Stimulated activated CD4-positive, alpha-beta T cell treated with anti-CD3 and anti-CD28 coated beads, Interleukin-12 subunit alpha, Interleukin-12 subunit beta, amount 100 ng/mL, for 24 hours (primary cell): ENCODE measurements around the gene CEBPA.

ENCODE experiments used
- DNase-seq, 2 experiments: peaks; one replicate each; pipeline ENCODE4 v3.0.0-alpha.2; 2020; ENCODE audit warnings: low read depth in 2 of 2

The CEBPA gene

DNA sequence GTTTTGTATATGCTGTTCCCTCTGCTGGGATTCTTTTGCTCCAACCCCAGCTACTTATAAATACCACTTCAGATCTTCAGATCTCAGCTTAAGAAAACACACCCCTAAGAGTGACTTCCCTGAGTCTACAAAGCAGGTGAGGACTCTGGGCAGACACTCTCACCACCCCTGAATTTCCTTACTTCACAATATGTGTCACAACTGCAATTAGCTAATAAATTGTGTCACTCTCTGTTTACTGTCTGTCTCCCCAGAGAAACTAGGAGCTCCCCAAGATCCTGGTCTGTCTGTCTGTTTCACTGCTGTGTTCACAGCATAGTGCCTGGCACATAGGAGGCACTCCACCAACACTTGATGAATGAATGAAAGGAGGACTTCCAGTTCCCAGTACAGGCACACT, 14.4 kb downstream of the CEBPA start:
- DNase-seq = no peak

DNA sequence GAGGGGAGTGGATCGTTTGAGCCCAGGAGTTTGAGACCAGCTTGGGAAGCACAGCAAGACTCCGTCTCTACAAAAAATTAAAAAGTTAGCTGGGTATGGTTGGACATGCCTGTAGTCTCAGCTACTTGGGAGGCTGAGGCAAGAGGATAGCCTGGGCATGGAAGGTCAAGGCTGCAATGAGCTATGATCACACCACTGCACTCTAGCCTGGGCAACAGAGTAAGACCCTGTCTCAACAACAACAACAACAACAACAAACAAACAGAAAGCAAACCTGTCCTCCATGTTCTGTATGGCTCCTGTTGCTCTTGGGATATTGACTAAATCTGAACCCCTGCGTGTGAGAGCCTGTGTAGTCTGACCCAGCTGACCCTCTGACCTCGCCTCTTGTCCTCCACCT, 14.9 kb downstream of the CEBPA start:
- DNase-seq = no peak

DNA sequence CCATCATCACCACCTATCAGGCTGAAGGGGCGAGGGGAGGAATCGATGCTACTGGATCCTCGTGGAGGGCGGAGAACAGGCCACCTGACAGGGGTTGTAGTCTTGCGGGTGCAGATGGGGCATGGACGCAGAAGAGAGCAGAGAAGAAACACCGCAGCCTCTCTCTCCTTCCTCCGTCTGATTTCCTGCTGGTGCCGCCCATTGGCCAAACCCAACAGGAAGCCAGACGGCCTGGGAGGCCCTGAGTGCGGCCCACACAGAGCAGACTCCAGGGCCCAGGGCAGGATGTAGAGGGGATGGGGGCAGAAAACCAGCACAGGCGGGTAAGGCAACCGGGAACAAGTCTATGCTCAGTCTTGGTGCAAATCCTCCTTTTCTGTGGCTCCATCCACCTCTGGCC, 15.4 kb downstream of the CEBPA start:
- no peak for DNase-seq

DNA sequence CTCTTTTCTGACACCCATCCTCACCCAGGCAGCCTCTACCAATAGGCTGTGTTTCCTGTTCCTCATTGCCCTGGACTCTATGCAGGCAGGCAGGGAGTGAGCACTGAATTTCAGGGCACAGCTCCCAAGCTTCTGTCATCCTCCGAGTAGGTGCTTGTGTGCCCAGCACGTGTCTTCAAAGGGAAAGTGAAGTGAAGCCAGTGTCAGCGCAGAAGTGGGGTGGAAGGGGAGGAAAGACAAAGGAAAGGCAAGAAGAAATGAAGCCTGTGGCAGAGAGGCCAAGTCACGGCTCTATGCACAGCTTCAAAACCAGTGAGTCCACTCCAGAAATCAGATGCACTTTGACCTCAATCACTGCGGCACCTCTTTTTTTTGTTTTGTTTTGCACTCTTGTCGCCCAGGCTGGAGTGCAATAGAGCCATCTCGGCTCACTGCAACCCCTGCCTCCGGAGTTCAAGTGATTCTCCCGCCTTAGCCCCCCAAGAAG, 16.9 kb downstream of the CEBPA start:
- DNase-seq = no peak

DNA sequence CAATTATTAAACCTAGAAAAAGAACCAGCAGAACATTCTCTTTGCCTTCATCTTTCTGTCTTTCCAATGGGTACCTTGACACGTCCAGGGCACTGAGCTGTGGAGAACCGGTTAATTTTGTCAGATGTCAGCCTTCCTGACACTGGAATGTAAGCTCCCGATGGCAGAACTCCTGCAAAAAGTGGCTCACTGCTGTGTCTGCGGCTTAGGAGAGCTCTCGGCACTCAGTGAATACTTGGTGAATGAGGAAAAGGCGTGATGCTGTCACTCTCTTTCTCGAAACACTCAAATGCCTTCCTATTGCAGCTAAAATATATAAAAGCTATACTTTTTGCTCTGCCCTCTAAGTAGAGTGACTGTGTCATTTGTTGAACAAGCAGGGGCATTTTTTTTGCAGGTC, 17.6 kb downstream of the CEBPA start:
- DNase-seq = no peak

DNA sequence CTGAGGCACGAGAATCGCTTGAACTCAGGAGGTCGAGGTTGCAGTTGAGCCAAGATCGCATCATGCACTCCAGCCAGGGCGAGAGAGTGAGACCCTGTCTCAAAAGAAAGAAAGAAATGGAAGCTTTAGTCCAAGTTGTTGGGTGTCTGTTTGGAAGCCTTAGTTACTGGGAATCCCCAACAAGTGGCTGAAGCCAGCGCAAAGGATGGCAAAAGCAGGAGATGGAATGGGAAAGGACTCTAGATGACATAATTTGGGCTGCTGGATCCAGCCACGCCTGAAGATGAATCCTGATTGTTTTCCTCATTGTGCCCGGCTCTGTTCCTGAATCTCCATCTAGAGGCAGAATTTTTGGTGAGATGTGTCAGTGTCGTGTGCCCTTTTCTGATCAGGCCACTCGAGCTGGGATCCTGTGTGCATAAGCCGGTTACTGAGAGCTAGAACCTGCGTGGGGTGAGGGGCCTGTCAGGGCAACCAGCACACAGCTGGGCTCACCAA, 18.1 kb downstream of the CEBPA start:
- DNase-seq = no peak

DNA sequence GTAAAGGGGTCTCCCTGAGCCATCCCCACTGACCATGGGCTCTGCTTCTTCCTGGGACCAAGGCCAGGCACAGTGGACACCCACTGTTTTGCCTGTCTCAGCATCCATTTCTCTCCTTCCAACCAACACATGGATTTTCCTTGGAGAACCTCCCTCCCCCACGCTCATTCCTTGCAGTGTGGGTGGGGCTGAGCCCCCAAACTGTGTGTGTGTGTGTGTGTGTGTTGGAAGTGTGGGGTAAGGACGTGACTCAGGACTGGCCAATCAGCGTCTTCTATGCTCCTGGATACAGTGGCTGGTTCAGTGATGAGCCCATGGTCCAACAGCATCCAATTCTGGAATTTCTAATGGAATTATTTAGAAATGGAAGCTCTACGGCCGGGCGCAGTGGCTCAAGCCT, 18.7 kb downstream of the CEBPA start:
- no peak for DNase-seq

DNA sequence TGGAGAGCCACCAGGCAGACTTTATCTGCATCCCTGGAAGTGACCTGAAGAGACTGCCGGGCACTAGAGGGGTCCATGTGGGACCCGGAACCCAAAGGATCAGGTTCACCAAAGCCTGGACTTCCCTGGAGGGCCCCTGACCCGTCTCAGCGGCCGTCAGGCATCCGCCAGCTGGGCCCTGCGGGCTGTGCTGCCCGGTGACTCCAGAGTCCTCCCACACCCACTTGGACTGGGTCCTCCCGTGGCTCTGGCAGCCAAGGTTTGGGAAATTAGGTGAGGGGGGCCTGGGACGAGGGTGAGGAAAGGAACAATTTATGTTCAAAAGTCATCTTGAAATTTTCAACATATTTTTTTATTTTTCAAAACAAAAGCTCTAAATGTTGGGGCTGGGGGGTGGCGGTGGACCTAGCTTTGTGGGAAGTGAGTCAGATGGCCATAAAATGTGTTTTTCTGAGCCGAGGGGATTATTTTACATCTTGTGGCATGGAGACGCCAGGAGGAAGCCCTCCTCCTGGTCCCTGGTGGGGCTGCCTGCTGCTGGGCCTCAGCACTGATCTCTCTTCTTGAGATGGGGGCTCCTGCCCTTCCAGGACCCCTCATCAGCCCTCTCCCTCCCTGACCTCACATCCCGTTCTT, 20.2 kb downstream of the CEBPA start:
- no peak for DNase-seq

DNA sequence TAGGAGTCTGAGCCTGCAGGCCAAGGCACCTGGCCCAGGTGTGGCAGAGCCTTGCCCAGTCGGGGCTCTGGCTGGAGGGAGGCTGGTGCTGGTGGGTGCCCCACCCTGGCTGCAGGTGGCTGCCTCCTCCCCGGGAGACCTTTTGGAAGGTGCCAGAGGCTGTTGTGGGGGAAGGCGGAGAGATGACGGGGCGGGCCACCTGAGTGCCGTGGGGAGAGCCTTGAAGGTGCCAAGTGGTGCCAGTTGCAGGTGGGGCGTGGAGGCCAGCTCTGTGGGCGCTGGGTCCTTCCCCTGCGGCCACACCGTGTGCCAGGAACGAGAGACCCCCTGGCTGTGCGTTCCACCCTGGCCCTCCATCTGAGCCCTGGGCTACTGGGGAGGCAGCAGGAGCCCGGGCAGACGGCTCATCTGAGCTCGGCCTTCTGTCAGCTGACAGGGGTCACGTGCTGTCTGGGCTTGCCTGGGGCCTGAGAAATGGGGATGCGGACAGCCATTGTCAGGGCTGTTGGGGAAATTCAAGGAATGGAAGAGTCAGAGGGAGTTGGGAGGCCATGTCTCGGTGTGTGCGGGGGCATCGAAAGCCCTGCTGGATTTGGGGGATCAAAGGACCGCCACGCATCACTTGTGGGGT, 20.9 kb downstream of the CEBPA start:
- no peak for DNase-seq

DNA sequence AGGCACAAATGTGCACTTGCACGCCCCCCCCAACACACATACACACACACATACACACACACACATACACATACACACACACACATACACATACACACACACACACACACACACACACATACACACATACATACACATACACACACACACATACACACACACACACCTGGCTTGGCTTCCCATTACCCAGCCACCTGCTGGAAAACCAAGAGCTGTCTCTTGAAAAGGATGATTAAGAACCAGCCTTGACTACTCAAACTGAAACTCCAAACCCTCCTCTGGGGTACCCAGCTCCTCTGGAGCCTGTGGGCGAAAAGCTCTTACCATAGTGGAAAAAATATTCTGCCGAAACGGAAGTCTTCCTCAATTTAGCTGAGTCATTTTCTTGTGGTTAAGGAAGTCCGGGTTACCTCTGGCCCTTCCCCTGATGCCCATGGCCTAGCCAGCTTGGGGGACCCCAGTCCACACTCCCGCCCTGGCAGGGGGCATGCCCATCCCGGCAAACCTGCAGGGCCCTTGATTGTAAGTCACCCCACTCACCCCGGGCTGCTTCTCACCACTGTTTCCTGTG, 21.9 kb downstream of the CEBPA start:
- peak in 1 of 2 experiments; percentile 46 for DNase-seq

DNA sequence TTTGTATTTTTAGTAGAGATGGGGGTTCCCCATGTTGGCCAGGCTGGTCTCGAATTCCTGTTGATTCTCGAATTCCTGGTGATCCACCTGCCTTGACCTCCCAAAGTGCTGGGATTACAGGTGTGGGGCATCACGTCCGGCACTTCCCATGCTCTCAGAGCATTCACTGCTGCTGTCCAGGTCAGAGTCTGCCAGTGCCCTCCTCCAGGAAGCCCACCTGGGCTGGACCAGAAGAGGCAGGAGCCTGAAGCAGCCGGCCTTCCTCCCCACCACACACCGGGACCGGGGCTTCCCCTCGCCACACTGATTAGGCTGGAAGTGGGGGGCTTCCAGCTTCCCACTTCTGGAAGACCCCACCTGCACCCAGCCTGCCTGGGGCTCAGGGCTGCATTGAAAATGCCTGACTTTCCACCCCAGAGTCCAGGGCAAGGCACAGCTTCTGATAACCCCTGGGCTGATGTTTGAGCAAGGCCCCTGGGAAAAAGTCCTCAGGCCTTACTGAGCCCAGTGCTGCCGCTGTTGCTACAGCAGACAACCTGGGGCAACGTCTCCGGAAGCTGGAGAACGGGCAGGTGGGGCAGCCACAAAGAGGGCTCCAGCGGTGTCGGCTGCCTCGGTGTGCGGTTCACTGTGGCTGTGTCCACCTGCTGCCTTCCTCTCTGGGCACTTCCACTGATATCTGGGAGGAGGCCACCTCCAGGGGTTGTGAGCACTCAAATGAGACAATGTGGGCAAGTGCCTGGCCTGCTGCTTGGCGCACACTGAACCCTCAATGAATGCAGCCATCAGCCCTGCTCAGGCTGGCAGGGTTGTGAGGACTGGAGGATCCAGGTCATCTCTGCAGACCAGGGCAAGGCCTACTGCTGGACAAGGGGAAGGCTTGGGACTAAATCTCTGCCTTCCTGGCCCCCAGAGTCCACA, 22.6 kb downstream of the CEBPA start:
- DNase-seq = no peak

DNA sequence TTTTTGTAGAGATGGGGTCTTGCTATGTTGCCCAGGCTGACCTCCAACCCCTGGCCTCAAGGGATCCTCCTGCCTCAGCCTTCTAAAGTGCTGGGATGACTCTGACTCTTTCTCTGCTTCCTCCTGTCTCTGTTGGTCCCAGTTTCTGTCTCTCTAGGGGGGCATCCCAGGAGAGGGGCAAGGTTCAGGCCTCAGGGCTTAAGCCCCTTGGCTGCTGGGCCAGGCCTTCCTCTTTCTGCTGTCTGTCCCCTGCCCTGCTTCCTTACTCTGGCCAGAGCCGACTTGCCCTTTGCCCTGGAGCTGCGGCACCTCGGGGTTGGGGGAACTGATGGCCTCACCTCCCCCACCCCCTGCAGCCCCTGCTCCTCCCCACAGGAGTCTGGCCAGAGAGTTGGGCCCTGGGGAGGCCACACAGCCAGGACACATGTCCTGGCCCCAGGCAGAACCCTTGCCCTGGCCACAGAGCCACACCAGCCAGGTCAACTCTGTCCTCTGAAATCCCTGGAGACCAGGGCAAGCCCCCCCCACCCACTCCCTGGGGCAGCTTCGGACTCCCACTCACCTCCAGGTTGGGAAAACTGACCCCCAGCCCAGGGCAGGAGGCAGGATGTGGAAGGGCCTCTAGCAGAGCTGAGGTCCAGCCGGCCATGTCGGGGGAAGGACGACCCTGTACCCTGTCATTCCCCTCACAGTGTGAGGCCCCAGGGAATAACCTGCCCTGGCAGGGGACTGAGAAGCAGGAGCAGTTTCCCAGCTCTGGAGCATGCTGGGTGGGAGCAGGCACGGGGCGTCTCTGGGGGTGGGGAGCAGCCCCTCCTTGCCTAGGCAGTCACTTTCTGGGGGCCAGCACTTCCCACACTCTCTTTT, 23.7 kb downstream of the CEBPA start:
- no peak for DNase-seq

DNA sequence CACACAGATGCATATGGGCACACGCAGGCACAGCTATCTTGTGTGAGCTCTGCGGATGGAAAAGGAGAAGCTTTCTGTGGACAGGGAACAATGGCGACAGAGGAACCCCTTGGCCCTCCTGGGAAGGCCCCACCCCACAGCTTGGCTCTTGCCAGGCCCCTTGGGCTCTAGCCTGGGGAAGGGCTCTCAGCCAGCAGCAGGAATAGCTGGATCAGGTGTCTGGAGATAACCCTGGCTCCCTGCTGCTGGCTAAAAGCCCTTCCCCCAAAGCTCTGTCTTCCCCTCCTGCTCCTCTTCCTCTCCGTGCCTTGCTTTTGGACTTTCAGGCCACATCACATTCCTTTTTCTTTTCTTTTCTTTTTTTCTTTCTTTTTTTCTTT, 24.3 kb downstream of the CEBPA start:
- DNase-seq = no peak

DNA sequence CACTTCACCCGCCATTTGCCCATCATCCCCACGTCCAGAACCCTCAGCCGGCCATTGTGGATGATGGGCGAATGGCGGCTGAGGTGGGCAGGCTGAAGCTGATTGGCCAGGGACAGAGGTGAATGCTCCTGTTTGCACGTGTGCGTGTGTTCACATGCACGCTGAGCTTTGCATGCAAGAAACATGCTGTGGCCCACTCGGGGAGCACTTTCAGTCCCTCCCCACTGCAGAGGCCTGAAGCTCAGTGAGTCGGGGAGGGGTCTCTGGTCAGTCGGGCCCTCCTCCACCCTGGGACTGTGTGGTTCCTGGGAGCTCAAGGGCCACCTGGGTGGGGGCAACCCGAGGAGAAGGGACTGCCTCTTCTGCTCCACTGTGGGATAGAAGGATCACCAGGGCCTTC, 24.9 kb downstream of the CEBPA start:
- DNase-seq = no peak

DNA sequence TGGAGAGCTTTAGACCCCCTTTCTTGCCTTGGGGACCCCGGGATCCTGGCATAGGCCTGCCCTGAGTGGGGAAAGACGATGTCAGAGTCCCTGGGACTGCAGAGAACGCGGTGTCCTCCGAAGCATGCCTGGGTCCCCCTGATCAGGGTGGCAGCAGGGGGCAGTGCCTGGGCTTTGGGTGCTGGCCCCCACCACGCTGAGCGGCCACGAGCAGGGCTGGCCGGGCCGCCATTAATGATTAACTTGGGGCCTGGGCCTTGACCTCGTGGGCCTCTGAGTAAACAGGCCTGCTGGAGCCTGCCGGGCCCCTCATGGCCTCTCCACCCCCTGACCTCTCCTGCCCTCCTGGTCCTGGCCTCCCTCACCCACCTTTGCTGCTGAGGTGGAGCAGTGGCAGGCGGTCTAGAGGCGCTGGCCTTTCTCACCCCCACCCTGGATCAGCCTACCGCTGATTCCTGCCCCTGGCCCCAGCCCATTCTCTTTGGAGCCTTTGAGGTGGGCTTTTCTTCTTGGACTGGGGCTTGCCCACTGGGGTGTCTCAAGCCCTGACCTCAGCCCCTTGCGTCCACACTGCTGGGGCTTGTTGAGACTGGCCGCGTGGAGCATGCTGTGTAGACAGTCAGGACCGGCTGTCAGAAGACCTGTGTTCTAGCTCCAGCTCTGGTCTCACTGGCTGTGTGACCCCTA, 26.3 kb downstream of the CEBPA start:
- no peak for DNase-seq

DNA sequence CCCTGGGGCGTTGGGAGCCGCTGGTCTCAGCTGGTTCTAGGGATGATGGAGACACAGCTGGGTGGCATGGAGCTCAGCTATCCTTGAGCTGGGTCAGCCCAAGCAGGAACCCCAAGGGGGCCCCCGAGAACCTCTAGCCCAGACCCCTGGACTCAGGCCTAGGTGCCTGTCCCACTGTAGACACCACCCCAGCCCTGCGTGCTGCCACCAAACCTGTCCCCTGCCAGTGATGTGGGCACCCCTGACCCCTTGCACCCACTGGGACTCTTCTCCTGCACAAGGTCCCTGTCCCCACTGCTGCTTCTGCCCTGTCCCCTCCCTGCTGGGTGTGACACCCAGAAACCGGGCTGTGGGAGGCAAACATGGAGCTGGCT, 26.8 kb downstream of the CEBPA start:
- no peak for DNase-seq

DNA sequence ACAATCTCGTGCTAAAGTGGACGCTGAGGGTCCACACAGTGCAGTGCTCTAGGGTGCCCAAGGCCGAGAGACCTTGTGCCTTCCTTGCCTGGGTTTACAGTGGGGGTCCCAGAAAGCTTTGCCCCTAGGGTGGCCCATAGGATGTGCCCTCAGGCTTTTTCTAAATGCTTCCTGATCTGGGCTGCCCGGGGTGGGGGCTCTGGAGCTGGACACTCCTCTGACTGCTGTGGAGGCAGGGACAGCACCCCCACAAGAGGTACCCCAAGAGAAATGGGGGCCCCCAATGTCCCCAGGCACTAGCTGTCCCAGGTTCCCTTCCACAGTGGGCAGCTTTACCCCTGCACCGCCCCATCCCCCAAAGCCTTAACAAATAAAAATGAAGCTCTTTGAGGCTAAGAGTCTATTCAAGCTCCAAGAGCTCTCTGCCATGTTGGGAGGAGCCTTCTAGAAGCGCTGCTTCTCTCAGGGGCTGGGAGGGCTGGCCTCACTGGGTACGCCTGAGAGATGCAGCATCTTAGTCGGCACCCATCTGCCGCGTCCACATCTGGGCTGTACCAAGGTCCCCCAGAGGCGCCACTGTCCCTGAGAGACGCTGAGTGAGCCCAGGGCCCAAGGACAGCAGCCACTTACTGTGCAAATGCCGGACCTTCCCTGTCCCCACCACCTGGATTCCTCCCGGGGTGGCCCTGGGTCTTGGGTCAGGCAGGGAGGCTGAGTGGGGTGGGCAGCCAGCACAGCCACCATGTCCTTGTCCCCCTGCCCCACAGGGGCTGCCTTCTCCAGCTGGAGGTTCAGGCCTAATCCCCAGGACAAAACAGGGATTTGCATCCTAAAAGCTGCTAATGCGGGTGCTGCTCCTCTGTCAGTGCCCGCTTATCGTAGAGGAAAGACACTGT, 27.4 kb downstream of the CEBPA start:
- DNase-seq = no peak

DNA sequence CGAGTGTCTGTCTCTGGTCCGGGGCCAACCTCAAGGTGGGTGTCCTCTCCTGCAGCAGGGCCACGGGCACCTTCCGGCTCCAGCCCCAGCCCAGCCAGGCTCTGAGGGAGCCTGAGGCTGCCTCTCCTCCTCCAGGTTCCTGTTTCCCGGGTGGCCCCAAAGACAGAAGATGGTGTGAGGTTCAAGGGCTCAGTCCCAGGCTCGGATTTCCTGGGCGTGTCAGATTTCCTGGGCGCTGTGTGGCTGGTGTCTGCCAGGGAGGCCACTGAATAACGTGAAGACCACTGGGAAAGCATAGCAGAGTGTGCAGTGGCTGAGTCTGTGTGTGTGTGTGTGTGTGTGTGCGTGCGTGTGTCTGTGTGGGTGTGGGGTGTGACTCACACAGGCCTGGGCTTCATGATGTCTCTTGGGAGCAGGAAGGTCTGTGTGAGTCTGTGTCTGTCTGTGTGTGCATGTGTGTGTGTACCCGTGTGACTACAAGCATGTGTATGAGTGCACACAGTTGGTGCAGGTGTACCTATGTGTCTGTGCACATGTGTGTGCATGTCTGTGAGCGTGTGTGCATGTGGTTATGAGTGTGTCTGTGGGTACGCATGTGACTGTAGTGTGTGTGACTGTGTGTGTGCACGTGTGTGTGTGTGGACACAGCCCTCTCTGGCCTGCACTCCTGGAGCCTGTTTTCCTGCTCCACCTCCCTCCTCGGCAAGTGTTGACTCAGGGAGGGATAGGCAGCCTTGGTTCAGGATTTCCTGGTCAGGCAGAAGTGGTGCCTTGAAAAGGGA, 28.3 kb downstream of the CEBPA start:
- DNase-seq = peak; percentile 16 to 17
